GM19468 (cell line): Measurements from ENCODE around the gene ADTRP.

Experiments
- ATAC-seq: cut with Tn5 transposase; IDR thresholded peaks from one replicate; pipeline ENCODE4 v1.9.1; 2021; ENCODE audit warnings: mild to moderate bottlenecking, moderate library complexity, moderate number of reproducible peaks; ENCODE audit not compliant: unreplicated experiment; ENCODE audit errors: extremely low read depth

Gene ADTRP

GRCh38 chr6:11672669-11673068 lies 105.9 kb downstream of the ADTRP start:
- ATAC-seq = no peak

DNA sequence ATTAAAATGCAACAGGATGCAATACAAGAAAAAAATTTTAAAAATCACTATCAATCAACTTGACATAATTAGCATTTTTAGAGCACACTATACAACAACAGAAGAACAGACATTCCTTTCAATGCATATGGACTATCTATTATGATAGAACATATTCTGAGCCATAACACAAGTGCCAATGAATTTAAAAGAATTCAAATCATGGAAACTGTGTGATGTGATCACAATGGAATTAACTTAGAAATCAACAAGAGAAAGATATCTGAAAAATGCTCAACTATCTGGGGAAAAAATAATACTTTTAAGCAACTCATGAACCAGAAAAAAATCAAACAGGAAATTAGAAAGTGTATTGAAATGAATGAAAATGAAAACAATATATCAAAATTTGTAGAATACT lies 106.3 kb downstream of the ADTRP start:
- ATAC-seq = no peak

- ATAC-seq = no peak
Measured at GRCh38 chr6:11669696-11670095, 108.9 kb downstream of the ADTRP start.

GRCh38 chr6:11668455-11668854 lies 110.1 kb downstream of the ADTRP start:
- no peak for ATAC-seq

DNA sequence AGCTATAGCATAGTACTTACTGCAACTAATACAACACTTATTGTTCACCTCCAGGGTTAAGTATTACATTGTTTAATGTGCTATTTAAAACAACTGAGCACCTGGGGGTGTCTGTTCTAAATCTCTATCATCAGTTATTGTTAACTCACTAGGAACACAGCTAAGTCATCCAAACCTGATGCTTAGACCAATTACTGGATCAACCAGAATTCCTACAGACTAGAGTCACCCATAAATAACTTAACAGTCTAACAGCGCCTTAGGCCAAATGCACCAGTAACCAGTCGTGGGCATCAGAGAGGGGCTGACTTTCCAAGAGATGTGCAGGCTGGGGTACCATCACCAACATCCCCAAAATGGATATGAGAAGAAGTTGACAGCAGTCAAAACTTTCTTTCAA lies 110.7 kb downstream of the ADTRP start:
- ATAC-seq = no peak

- ATAC-seq = no peak
Measured at GRCh38 chr6:11665604-11666326, 112.8 kb downstream of the ADTRP start.
